Umbilical cord (tissue), 2 donors: Measurements from ENCODE around the gene DHX16. TPM values are rescaled to one million over a fixed set of nuclear protein-coding genes. Genes with fewer than 3 reads are reported as not detected.
"Not testable (repeated sequence)": the region's sequence is repeated elsewhere in the genome, so short reads cannot be mapped to it uniquely, and the experiment has no call there.

Experiments used
- DNase-seq: peaks from one replicate; pipeline ENCODE4 v3.0.0-alpha.2; 2015; ENCODE audit warnings: low spot score
- total RNA-seq: library from RNA; depleted of rRNA; stranded (reverse); fragments of >200 nt; gene quantifications from one replicate; pipeline ENCODE4 v1.2.3, GENCODE V29; 2014; ENCODE audit warnings: low replicate concordance; ENCODE audit not compliant: insufficient read depth

Gene DHX16
- 19.5 TPM for total RNA-seq

GRCh38 chr6:30672445-30673253 lies at the start of gene DHX16:
DHX16 (minus strand) TSS chr6:30673006; CDS start chr6:30672841, 165 bp downstream.
- DNase-seq: peak; percentile 98

- peak; percentile 43 for DNase-seq
Measured at GRCh38 chr6:30722025-30722279, 49.1 kb upstream of the DHX16 start.

DNA sequence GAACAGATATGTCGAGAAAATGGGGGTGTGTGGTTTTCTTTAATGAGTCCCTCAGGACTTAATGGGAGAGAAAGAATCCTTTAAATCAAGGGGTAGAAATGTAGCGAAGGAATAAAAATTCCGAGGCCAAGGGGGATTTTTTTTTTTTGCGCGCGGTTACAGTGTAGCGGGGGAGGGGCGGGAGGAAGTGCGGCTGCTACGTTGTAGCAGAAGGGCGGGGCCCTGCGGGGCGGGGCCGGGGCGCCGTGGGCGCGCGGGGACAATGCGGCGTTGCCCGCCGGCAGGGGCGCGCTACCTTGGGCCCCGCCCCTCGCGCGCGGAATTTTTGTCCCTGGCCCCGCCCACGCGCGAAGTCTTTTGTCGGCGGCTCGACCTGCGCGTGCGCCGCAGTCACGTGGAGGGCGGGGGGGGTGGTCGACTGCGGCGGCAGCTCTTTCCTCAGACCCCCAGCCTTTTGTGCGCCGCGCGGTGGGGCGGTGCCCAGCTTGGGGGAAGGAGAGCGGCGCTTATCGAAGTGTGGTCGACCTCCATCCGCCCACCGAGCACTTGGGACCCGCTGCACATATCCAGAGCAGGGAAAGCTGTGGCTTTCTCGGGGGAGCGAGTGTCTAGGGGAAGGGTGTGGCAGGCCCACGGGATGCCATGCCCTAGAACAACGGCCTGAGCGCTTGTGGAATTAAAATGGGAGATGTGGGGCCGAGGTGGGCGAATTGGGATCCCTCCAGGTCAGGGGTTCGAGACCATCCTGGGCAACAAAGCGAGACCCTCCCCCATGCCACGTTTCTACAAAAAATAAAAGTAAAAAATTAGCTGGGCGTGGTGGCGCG lies 48.6 kb upstream of the DHX16 start:
- peak; percentile 89 for DNase-seq

- peak; percentile 60 for DNase-seq
Measured at GRCh38 chr6:30720738-30721197, 48.0 kb upstream of the DHX16 start.

DNA sequence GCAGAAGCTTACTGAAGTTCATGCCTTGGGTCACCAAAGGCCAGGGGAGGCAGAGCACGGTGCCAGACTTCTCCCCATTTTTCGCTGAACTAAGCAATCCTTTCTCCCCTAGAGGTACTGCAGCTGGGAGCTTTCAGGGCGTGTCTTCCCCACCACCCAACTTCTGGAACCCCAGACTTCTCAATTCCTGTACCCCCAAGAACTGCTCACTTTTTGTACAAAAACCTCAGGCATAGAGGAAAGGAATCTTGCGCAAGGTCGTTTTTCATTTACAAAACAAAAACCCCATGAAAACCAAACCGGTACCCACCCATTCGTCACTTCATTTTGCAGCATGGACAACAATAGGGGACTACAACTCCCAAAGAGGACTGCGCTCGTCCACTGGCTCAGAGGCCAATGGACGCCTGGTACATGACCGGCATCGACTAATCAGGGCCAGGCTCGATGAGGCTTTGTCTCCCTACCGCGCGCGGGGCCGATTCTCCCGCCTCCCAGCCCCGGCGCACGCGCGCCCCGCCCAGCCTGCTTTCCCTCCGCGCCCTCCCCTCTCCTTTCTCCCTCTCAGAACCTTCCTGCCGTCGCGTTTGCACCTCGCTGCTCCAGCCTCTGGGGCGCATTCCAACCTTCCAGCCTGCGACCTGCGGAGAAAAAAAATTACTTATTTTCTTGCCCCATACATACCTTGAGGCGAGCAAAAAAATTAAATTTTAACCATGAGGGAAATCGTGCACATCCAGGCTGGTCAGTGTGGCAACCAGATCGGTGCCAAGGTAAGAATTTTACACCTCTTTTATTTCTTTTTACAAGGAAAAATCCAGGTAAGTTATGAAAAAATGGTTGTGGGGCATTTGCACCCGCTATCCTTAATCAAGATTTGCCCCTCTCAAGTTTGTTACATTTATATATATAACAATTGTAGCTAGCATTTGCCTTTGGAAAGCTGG lies 47.3 kb upstream of the DHX16 start, which contains the start of gene TUBB:
TUBB (plus strand) TSS at position 562 of the 947 bp plus-strand sequence; CDS start at position 717, 155 bp downstream.
- DNase-seq: peak; percentile 99

DNA sequence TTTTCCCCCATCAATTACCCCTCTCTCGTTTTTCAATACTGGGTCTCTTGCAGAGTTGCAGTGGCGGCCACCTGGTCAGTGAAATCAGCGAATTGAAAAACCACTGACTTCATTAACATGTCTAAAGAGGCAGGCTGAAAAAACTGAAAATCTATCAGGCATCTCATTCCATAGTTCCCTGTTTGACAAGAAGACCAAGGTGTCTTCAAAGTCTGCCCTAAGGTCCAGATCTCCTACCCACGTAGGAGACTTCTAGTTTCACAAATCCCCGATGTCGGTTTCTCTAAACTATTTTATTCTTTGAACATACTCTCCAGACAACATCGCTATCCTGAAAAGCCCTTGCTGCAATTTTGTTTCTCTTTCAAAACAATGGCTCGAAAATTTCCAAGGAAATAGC lies 46.5 kb upstream of the DHX16 start:
- DNase-seq: no peak

DNA sequence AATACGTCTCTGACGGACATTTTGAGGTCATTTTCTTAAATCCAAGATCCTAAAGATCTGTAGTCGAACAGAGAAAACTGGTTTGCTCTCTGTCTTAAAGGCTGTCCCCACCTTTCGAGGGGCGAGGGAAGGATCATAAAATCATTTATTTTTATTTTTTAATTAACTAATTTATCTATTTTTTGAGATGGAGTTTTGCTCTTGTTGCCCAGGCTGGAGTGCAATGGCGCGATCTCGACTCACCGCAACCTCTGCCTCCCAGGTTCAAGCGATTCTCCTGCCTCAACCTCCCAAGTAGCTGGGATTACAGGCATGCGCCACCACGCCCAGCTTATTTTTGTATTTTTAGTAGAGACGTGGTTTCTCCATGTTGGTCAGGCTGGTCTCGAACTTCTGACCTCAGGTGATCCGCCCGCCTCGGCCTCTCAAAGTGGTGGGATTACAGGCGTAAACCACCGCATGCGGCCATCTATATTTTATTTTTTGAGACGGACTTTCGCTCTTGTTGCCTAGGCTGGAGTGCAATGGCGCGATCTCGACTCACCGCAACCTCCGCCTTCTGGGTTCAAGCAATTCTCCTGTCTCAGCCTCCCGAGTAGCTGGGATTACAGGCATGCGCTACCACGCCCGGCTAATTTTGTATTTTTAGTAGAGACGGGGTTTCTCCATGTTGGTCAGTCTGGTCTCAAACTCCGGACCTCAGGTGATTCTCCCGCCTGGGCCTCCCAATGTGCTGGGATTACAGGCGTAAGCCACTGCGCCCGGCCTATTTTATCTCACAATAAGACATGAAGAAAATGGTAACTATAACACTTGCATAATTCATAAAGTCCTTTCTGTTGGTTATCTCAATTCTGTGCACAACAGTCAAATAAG lies 45.3 kb upstream of the DHX16 start:
- DNase-seq: not testable (repeated sequence)

DNA sequence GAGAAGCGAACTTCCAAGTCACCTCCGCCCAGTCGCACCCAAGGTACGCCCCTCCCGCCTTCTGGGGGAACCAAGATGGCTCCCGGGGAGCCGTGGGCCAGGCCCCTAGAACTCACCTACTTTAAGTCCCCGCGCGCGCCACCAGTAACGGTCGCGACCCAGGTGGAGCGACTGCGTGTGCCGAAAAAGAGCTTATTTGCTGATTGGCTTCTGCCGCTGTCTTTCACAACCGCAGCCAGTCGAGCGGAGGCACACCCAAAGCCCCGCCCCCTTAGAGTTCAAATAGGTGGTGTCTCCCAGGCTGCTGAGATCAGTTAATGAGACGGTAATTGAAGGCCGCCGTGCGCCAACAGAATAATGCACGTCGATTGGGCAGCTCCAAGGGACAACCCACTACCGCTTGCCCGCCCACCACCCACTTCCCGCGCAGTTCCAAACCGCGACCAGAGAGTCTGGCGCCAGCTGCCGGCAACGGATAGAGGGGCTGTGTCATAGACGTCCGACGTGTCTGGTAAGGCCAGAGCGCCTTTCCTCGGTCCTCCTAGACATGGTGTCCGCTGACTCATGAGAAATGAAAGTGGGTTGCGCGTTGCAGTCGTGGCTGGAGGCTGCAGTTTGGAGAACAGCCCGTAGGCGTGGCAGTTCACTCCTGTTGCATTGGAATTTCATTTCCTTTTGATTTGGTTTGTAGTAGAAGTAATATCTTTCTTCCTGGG lies 44.5 kb upstream of the DHX16 start, which contains the start of gene MDC1:
MDC1 (minus strand) TSS at position 153 of the 716 bp plus-strand sequence. CDS start 2,106 bp downstream, outside the sequence.
- DNase-seq: peak; percentile 100

DNA sequence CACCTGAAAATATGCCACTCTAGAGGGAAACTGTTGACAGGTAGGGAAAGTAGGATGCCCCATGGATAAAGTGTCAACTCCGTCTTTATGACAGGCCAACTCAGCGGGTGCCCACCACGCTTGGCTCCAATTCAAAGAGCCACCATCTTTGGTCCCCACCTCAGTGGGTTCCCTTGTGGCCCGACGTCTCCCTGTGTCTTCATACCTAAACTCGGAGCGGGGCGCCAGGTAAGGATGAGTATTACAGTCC lies 44.0 kb upstream of the DHX16 start:
- no peak for DNase-seq

- DNase-seq: no peak
Measured at GRCh38 chr6:30714263-30714662, 41.5 kb upstream of the DHX16 start.

- DNase-seq: no peak
Measured at GRCh38 chr6:30712441-30712945, 39.7 kb upstream of the DHX16 start.

GRCh38 chr6:30711758-30712380 lies 39.1 kb upstream of the DHX16 start:
- DNase-seq: no peak

DNA sequence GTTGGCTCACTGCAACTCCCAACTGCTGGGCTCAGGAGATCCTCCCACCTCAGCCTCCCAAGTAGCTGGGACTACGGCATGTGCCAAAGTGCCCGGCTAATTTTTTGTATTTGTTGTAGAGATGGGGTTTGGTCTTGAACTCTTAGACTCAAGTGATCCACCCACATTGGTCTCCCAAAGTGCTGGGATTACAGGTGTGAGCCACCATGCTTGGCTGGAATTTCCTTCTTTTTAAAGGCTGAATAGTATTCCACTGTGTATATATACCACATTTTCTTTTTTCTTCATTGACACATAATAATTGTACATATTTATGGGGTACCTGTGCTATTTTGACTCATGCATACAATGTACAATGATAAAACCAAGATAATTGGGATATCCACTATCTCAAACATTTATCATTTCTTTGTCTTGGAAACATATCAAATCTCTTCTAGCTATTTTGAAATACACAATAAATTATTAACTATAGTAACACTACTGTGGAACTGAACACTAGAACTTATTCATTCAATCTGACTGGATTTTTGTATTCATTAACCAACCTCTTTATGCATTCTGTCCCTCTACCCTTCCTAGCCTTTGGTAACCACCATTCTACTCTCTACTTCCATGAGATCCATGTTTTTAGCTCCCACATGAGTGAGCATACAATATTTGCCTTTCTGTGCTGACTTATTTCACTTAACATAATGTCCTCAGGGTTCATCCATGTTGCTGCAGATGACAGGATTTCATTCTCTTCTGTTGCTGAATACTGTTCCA lies 36.5 kb upstream of the DHX16 start:
- no peak for DNase-seq

GRCh38 chr6:30707281-30707850 lies 34.6 kb upstream of the DHX16 start:
- no peak for DNase-seq

DNA sequence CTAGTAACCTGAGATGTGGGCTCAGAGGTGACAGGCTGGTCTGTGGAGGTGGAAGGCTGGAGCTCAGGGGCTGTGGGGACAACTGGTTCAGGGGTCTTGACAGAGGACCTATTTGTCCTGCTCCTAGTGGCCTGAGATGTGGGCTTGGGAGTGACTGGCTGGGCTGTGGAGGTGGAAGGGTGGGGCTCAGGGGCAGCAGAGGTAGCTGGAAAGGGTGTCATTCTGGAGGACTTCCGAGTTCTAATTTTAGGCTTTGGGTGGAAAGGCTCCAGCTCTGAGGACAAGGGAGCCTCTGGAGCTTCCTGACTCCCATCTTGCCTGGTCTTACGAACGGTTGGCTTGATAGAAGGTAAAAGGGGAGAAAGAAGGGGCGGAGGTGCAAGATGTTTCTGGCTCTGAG lies 32.8 kb upstream of the DHX16 start:
- no peak for DNase-seq

DNA sequence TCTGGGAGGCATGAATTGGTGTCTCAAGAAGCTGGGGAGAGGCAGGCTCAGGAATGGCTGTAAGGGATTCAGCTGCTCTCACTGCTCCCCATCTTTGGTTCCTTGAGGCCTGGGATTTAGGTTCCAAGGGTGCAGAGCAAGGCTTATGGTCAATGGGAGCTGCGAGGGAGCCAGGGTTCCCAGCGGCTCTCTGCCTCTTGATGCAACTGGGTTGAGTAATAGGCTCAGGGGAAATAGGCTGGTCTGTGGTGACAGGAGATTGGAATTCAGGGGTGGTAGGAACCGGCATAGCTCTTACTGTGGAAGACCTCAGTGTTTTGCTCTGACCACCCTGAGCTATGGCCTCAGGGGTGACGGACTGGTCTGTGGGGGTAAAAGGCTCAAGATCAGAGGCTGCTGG lies 31.0 kb upstream of the DHX16 start:
- DNase-seq: no peak

DNA sequence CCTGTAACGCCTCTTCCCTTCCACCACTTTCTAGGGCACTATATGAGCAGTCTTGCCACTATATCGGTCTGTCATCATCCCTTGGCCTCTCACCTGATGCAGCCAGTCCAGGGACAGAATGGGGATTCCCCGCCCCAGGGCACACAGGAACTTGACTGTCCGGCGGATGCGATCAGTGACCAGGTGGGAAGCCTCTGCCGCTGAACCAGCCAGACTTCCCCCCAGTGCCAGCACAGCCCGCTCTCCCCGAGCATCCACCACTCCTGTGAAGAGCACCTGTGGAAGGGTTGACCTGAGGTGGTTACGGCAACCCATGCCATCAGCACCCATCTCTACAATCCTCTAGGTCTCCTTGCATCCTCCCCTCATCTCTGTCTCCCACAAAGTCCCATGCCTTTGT lies 30.2 kb upstream of the DHX16 start:
- DNase-seq: no peak

DNA sequence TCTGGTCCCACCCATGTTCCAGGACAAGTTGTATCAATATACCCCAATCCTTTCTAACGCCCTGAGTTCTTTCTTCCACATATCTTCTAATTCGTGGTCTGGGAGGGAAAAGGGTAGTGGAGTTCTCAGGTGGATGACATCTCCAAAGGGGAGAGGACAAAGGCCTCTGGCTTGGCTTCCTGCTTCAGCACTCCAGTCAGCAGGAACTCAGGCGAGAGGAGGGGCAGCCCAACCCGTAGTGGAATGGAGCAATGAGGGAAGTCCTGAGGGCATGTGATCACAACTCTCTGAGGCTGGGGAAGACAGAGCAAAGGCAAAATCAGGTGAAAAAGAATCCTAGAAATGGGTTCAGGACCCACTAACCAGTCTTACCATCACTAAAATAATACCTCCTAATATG lies 27.5 kb upstream of the DHX16 start:
- no peak for DNase-seq
